Prostate gland (tissue), 2 donors: ENCODE data around the gene SLC25A34. TPM values are rescaled to one million over a fixed set of nuclear protein-coding genes. Genes with fewer than 3 reads are reported as not detected.
"Not testable (repeated sequence)": the region's sequence is repeated elsewhere in the genome, so short reads cannot be mapped to it uniquely, and the experiment has no call there.

Source experiments
- DNase-seq: peaks from one replicate; pipeline ENCODE4 v3.0.0-alpha.2; 2019; ENCODE audit warnings: low spot score
- H3K27ac ChIP-seq, 2 donors: fragments of 200-600 bp; sonication (generic); 2 replicates each; pipeline ENCODE4 v1.5.1; 2017 to 2019
- H3K27me3 ChIP-seq: fragments of 200-600 bp; sonication (generic); replicated peaks from 2 replicates; pipeline ENCODE4 v1.5.1; 2019; ENCODE audit not compliant: insufficient read depth
- H3K36me3 ChIP-seq, 2 donors: fragments of 200-600 bp; sonication (generic); 1 replicate in 1 of 2; 2 replicates in 1 of 2; pipeline versions ENCODE4 v1.5.1 to v1.8.1; 2017 to 2019
- H3K4me1 ChIP-seq: fragments of 200-600 bp; sonication (generic); replicated peaks from 2 replicates; pipeline ENCODE4 v1.5.1; 2019
- H3K4me3 ChIP-seq, 2 donors: fragments of 200-600 bp; sonication (generic); 2 replicates each; pipeline ENCODE4 v1.5.1; 2017 to 2019
- H3K9me3 ChIP-seq: fragments of 200-600 bp; sonication (generic); 2 replicates; pipeline ENCODE4 v1.5.1; 2017
- CTCF ChIP-seq, 4 experiments: fragments of 200-600 bp in 2 of 4; fragments of 450-650 bp in 2 of 4; sonication (generic) in 2 of 4; IDR thresholded peaks; 1 replicate in 3 of 4; 2 replicates in 1 of 4; pipeline ENCODE4 v1.5.1; 2016 to 2019; ENCODE audit warnings: antibody characterized with exemption in 4 of 4, mild to moderate bottlenecking in 2 of 4, moderate library complexity in 2 of 4
- POLR2A ChIP-seq: fragments of 450-650 bp; IDR thresholded peaks from one replicate; pipeline ENCODE4 v1.6.1; 2016; ENCODE audit warnings: antibody characterized with exemption, mild to moderate bottlenecking
- POLR2AphosphoS5 ChIP-seq: sonication (generic); formaldehyde crosslinking; IDR thresholded peaks from one replicate; pipeline ENCODE4 v1.6.1; 2017; ENCODE audit warnings: antibody characterized with exemption
- WGBS: methylation state at CpG from one replicate; pipeline ENCODE4 v1.1.5; 2018; 5-methylcytosine and 5-hydroxymethylcytosine counted together
- intact Hi-C: fragments of 100-400 bp; cut with DNase I; formaldehyde crosslinking; loops from one replicate; pipeline ENCODE4 v1.14.2; 2022
- total RNA-seq, 2 donors: library from RNA; depleted of rRNA; stranded (reverse); fragments of >200 nt; gene quantifications; one replicate each; pipeline ENCODE4 v1.1.0, GENCODE V29; 2016

SLC25A34 gene
- total RNA-seq, 2 donors from 2014 or later: 1.1 to 1.4 TPM

GRCh38 chr1:15692121-15692682, 43.9 kb upstream of the SLC25A34 start:
- H3K9me3 ChIP-seq: no peaks in the 10 kb centered on the region
- no peaks in the 10 kb centered on the region for H3K4me1 ChIP-seq
- no peak overlapping the region for H3K4me3 ChIP-seq
- WGBS: 68% methylated on average over 5 of the region's 5 CpGs
- intact Hi-C loops: no loop called here
- H3K27me3 ChIP-seq: no peaks in the 10 kb centered on the region
- H3K27ac ChIP-seq: no peak overlapping the region
- no peak for TF ChIP-seq POLR2A
- no peak for DNase-seq
- no peaks in the 10 kb centered on the region for H3K36me3 ChIP-seq

GRCh38 chr1:15693371-15693770, 42.7 kb upstream of the SLC25A34 start:
- TF ChIP-seq POLR2A: no peak
- TF ChIP-seq CTCF (IDR thresholded peaks at IDR 0.05): no peak
- TF ChIP-seq POLR2AphosphoS5: no peak
- Histone ChIP-seq H3K4me1 (no peaks in the 10 kb centered on the region), H3K4me3 (no peak overlapping the region), H3K9me3 (no peaks in the 10 kb centered on the region), H3K27me3 (no peaks in the 10 kb centered on the region), H3K36me3 (no peaks in the 10 kb centered on the region), H3K27ac (no peak overlapping the region)
- 91% methylated on average over 5 of the region's 5 CpGs for WGBS
- intact Hi-C loops: no loop called here
- no peak for DNase-seq

DNA sequence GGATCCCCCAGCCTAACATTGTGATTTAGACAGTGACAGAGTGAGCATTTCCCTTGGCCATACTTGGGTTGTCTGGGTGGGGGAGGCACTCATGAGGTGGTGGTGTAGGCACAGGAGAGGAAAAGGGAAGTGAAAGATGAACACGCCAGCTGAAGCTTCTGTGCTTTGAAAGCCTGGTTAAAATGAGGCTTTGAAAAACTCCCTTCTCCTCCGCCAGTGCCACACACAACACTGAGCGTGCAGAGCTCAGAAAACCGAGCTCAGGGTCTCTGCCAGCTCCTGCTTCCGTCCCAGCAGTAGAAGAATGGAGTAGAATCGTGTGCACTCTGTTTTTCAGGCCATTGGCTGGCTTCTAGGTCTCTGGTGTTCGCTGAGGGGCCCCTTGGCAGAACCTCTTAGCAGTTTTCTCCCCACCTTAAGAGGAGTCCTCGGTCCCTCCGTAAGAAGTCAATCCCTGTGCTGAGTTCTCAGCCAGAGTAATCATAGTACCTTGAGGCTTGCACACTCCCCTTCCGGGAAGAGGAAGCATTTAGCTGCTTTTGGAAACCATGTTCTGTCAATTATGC, 39.0 kb upstream of the SLC25A34 start:
- Histone ChIP-seq H3K9me3 (no peaks in the 10 kb centered on the region), H3K4me1 (no peaks in the 10 kb centered on the region), H3K27me3 (no peaks in the 10 kb centered on the region), H3K36me3 (no peaks in the 10 kb centered on the region), H3K4me3 (no peak overlapping the region), H3K27ac (no peak overlapping the region)
- TF ChIP-seq POLR2AphosphoS5 (no peak), CTCF (IDR thresholded peaks at IDR 0.05) (no peak), POLR2A (no peak)
- WGBS: 65% methylated on average over 10 of the region's 10 CpGs
- DNase-seq: no peak
- intact Hi-C loops: no loop called here

- Histone ChIP-seq H3K27me3 (no peaks in the 10 kb centered on the region), H3K27ac (no peak overlapping the region), H3K9me3 (no peaks in the 10 kb centered on the region), H3K4me3 (no peak overlapping the region), H3K36me3 (no peaks in the 10 kb centered on the region), H3K4me1 (no peaks in the 10 kb centered on the region)
- TF ChIP-seq POLR2A (no peak), POLR2AphosphoS5 (no peak), CTCF (IDR thresholded peaks at IDR 0.05) (no peak)
- 93% methylated on average over 2 of the region's 2 CpGs for WGBS
- no peak for DNase-seq
- intact Hi-C loops: no loop called here
These were observed 37.9 kb upstream of the SLC25A34 start for GRCh38 chr1:15698201-15698600.

GRCh38 chr1:15699321-15699720, 36.7 kb upstream of the SLC25A34 start:
- intact Hi-C loops, H3K4me1 ChIP-seq, H3K9me3 ChIP-seq: not testable (repeated sequence)

DNA sequence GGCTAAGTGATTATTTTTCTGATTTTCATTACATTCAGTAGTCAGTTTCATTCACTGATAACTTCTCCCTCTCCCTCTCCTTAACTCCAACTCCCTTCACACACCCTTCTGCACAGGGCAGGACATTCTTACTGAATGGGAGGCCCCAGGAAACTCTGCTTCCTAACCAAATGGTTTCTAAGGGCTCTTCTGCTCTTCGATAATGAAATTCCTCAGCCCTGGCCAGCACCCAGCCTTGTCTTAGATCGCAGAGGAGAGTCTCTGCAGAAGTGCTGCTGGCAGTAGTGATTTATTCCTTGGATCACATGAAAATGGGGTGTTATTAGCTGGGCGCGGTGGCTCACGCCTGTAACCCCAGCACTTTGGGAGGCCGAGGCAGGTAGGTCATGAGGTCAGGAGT, 35.5 kb upstream of the SLC25A34 start:
- TF ChIP-seq POLR2A (no peak), POLR2AphosphoS5 (no peak), CTCF (IDR thresholded peaks at IDR 0.05) (no peak)
- no peak for DNase-seq
- Histone ChIP-seq H3K27ac (no peak overlapping the region), H3K4me1 (no peaks in the 10 kb centered on the region), H3K36me3 (no peaks in the 10 kb centered on the region), H3K27me3 (no peaks in the 10 kb centered on the region), H3K9me3 (no peaks in the 10 kb centered on the region), H3K4me3 (no peak overlapping the region)
- intact Hi-C loops: loop anchor here (5.0 kb wide), 1 partner anchor 83 kb away; the partner anchor contains the start of gene DDI2
- WGBS: 65% methylated on average over 6 of the region's 6 CpGs

More at GRCh38 chr1:15699321-15699720, 36.7 kb upstream of the SLC25A34 start:
- H3K27ac ChIP-seq, H3K27me3 ChIP-seq, H3K36me3 ChIP-seq, DNase-seq, H3K4me3 ChIP-seq: not testable (repeated sequence)
- 93% methylated on average over 4 of the region's 4 CpGs for WGBS
